H9 (cell line): ENCODE data around the gene WDR82. TPM values are rescaled to one million over a fixed set of nuclear protein-coding genes. Genes with fewer than 3 reads are reported as not detected.

Experiments
- DNase-seq: peaks from one replicate; pipeline ENCODE4 v3.0.0-alpha.2; 2017
- H2AFZ ChIP-seq: one replicate; pipeline ENCODE4 v1.6.1; 2013; ENCODE audit warnings: mild to moderate bottlenecking, low read length, control low read depth, moderate library complexity
- H2AK5ac ChIP-seq: 2 replicates; pipeline ENCODE4 v1.6.1; 2013; ENCODE audit warnings: low read length, control low read depth, mixed read lengths; ENCODE audit not compliant: insufficient read length
- H2BK120ac ChIP-seq: one replicate; pipeline ENCODE4 v1.6.1; 2013; ENCODE audit warnings: low read depth, mild to moderate bottlenecking, low read length, control low read depth, inconsistent platforms; ENCODE audit not compliant: poor library complexity, severe bottlenecking
- H2BK12ac ChIP-seq: 2 replicates; pipeline ENCODE4 v1.6.1; 2013; ENCODE audit warnings: low read length, control low read depth, mixed read lengths, low read depth; ENCODE audit not compliant: insufficient read length
- H2BK15ac ChIP-seq: 2 replicates; pipeline ENCODE4 v1.6.1; 2013; ENCODE audit warnings: low read depth, low read length, control low read depth
- H2BK20ac ChIP-seq: one replicate; pipeline ENCODE4 v1.6.1; 2013; ENCODE audit warnings: low read depth, mild to moderate bottlenecking, low read length, control low read depth, inconsistent platforms; ENCODE audit not compliant: poor library complexity, severe bottlenecking
- H2BK5ac ChIP-seq: 2 replicates; pipeline ENCODE4 v1.6.1; 2013; ENCODE audit warnings: low read length, control low read depth, mixed read lengths; ENCODE audit not compliant: insufficient read length
- H3K14ac ChIP-seq: 2 replicates; pipeline ENCODE4 v1.6.1; 2013; ENCODE audit warnings: low read length, control low read depth; ENCODE audit not compliant: insufficient read depth
- H3K18ac ChIP-seq: 2 replicates; pipeline ENCODE4 v1.6.1; 2013; ENCODE audit warnings: low read depth, mild to moderate bottlenecking, mixed read lengths, low read length, control low read depth; ENCODE audit not compliant: insufficient read length
- H3K23ac ChIP-seq: 2 replicates; pipeline ENCODE4 v1.6.1; 2013; ENCODE audit warnings: low read length, control low read depth, mixed read lengths, low read depth; ENCODE audit not compliant: insufficient read length
- H3K23me2 ChIP-seq: 2 replicates; pipeline ENCODE4 v1.6.1; 2013; ENCODE audit warnings: low read depth, mild to moderate bottlenecking, mixed read lengths, low read length, control low read depth; ENCODE audit not compliant: insufficient read length, poor library complexity, severe bottlenecking
- H3K27ac ChIP-seq: 2 replicates; pipeline ENCODE4 v1.5.1; 2013; ENCODE audit warnings: low read length, control low read depth, mixed read lengths, low read depth; ENCODE audit not compliant: insufficient read length
- H3K27me3 ChIP-seq: 2 replicates; pipeline ENCODE4 v1.6.1; 2013; ENCODE audit warnings: low read length, control low read depth, inconsistent platforms; ENCODE audit not compliant: insufficient read depth
- H3K4ac ChIP-seq: 2 replicates; pipeline ENCODE4 v1.6.1; 2013; ENCODE audit warnings: low read depth, mild to moderate bottlenecking, control low read depth, inconsistent platforms, low read length, moderate library complexity
- H3K4me1 ChIP-seq: 2 replicates; pipeline ENCODE4 v1.6.1; 2013; ENCODE audit warnings: low read length, control low read depth, inconsistent platforms; ENCODE audit not compliant: insufficient read depth
- H3K4me2 ChIP-seq: 2 replicates; pipeline ENCODE4 v1.6.1; 2013; ENCODE audit warnings: low read length, control low read depth, mixed read lengths; ENCODE audit not compliant: insufficient read length, insufficient read depth
- H3K56ac ChIP-seq: 2 replicates; pipeline ENCODE4 v1.6.1; 2013; ENCODE audit warnings: low read depth, mild to moderate bottlenecking, mixed read lengths, low read length, control low read depth; ENCODE audit not compliant: insufficient read length
- H3K79me1 ChIP-seq: 2 replicates; pipeline ENCODE4 v1.6.1; 2013; ENCODE audit warnings: low read depth, mild to moderate bottlenecking, moderate library complexity, low read length, control low read depth, inconsistent platforms; ENCODE audit not compliant: insufficient read depth, poor library complexity, severe bottlenecking
- H3K79me2 ChIP-seq: 2 replicates; pipeline ENCODE4 v1.6.1; 2013; ENCODE audit warnings: low read length, control low read depth, inconsistent platforms; ENCODE audit not compliant: insufficient read depth
- H3K9ac ChIP-seq: 2 replicates; pipeline ENCODE4 v1.6.1; 2013; ENCODE audit warnings: low read length, control low read depth, mixed read lengths; ENCODE audit not compliant: insufficient read length; ENCODE audit errors: extremely low read depth
- H3K9me3 ChIP-seq: one replicate; pipeline ENCODE4 v1.6.1; 2013; ENCODE audit warnings: low read depth, low read length, inconsistent platforms; ENCODE audit not compliant: control insufficient read depth
- H3T11ph ChIP-seq: one replicate; pipeline ENCODE4 v1.6.1; 2013; ENCODE audit warnings: mild to moderate bottlenecking, low read length, control low read depth, inconsistent platforms
- H4K20me1 ChIP-seq: one replicate; pipeline ENCODE4 v1.6.1; 2013; ENCODE audit not compliant: control insufficient read depth, insufficient read length, insufficient read depth
- H4K5ac ChIP-seq: 2 replicates; pipeline ENCODE4 v1.6.1; 2013; ENCODE audit warnings: low read depth, mild to moderate bottlenecking, mixed read lengths, low read length, control low read depth; ENCODE audit not compliant: insufficient read length
- H4K8ac ChIP-seq: replicated peaks from 2 replicates; pipeline ENCODE4 v1.6.1; 2013; ENCODE audit warnings: low read length, control low read depth, mixed read lengths, low read depth; ENCODE audit not compliant: insufficient read length
- H4K91ac ChIP-seq: 2 replicates; pipeline ENCODE4 v1.6.1; 2013; ENCODE audit warnings: low read depth, mild to moderate bottlenecking, moderate library complexity, mixed read lengths, low read length, control low read depth; ENCODE audit not compliant: insufficient read length
- H3K27ac Mint-ChIP-seq, 3 experiments: 2 replicates in 2 of 3; 3 replicates in 1 of 3; pipeline ENCODE4 v1.8.0; 2020 to 2021; ENCODE audit warnings: mixed read lengths in 3 of 3, mild to moderate bottlenecking in 1 of 3, moderate library complexity in 1 of 3
- H3K27me3 Mint-ChIP-seq: 2 replicates; pipeline ENCODE4 v1.8.0; 2021; ENCODE audit warnings: low read depth, mild to moderate bottlenecking, moderate library complexity, mixed read lengths
- H3K36me3 Mint-ChIP-seq, 3 experiments: 2 replicates in 2 of 3; 3 replicates in 1 of 3; pipeline ENCODE4 v1.8.0; 2020 to 2021; ENCODE audit warnings: low read depth in 3 of 3, mixed read lengths in 3 of 3; ENCODE audit not compliant: insufficient read depth in 1 of 3
- H3K4me1 Mint-ChIP-seq, 2 experiments: 2 replicates each; pipeline ENCODE4 v1.8.0; 2020; ENCODE audit warnings: mixed read lengths in 2 of 2
- H3K4me3 Mint-ChIP-seq, 2 experiments: 2 replicates in 1 of 2; 3 replicates in 1 of 2; pipeline ENCODE4 v1.8.0; 2020 to 2021; ENCODE audit warnings: mild to moderate bottlenecking in 2 of 2, mixed read lengths in 2 of 2, moderate library complexity in 1 of 2
- H3K9me3 Mint-ChIP-seq, 2 experiments: 2 replicates in 1 of 2; 3 replicates in 1 of 2; pipeline ENCODE4 v1.8.0; 2020; ENCODE audit warnings: mild to moderate bottlenecking in 2 of 2, mixed read lengths in 2 of 2, moderate library complexity in 1 of 2
- CTCF ChIP-seq: fragments of 200-600 bp; sonication (generic); conservative IDR thresholded peaks from 3 replicates; pipeline ENCODE4 v1.8.0; 2021; ENCODE audit warnings: antibody characterized with exemption, mild to moderate bottlenecking
- WGBS: extraction: QIAGEN DNeasy Blood & Tissue Kit; methylation state at CpG from one replicate; pipeline ENCODE4 v1.1.7; 2013; ENCODE audit warnings: missing lambda C conversion rate, low lambda C conversion rate, mixed read lengths; ENCODE audit not compliant: insufficient read length; ENCODE audit errors: extremely low coverage; 5-methylcytosine and 5-hydroxymethylcytosine counted together
- total RNA-seq: library from RNA; stranded (reverse); gene quantifications from 2 replicates; pipeline ENCODE4 v1.2.1, GENCODE V29; 2021

Gene WDR82
- total RNA-seq, 1 experiment from 2014 or later: 83.1 TPM

GRCh38 chr3:52247409-52248164 lies 30.9 kb downstream of the WDR82 start:
- Mint-ChIP-seq H3K4me3 (no peak overlapping the region; a peak in 1 of 5 replicates), H3K36me3 (peaks cover 2 to 42% (median 6%) of the 10 kb centered on the region in 3 experiments; a peak in 4 of 7 replicates), H3K27me3 (peaks cover 43% of the 10 kb centered on the region), H3K27ac (no peak overlapping the region), H3K9me3 (peaks cover 0 to 5% of the 10 kb centered on the region in 2 experiments; a peak in 2 of 5 replicates), H3K4me1 (peaks cover 0 to 10% of the 10 kb centered on the region in 2 experiments; a peak in 3 of 4 replicates)
- no peak for TF ChIP-seq CTCF
- Histone ChIP-seq H3K27me3 (peaks cover 14% of the 10 kb centered on the region; the same call in 1 of the 2 replicates), H2AFZ (no peak overlapping the region), H3K4me1 (no peaks in the 10 kb centered on the region), H3K56ac (no peak overlapping the region), H3K9ac (no peak overlapping the region), H3K4ac (no peak overlapping the region), H2BK15ac (no peak overlapping the region), H3K4me2 (no peak overlapping the region), H4K8ac (no peak overlapping the region), H4K91ac (no peak overlapping the region), H3K18ac (no peak overlapping the region), H3T11ph (no peak overlapping the region), H3K23me2 (peaks cover 3% of the 10 kb centered on the region), H3K27ac (no peak overlapping the region), H2BK12ac (no peak overlapping the region), H4K20me1 (no peaks in the 10 kb centered on the region), H2BK120ac (no peak overlapping the region), H2AK5ac (no peak overlapping the region), H2BK5ac (no peak overlapping the region), H3K79me2 (no peaks in the 10 kb centered on the region), H2BK20ac (no peak overlapping the region), H3K9me3 (no peaks in the 10 kb centered on the region), H3K14ac (no peak overlapping the region), H3K79me1 (no peaks in the 10 kb centered on the region), H3K23ac (no peak overlapping the region), H4K5ac (no peak overlapping the region)
- no peak for DNase-seq
- whole genome bisulfite sequencing: no CpG with 5 or more reads among the region's 7 CpGs
